ENCODE results near the gene GAL3ST3. TPM values are rescaled to one million over a fixed set of nuclear protein-coding genes. Genes with fewer than 3 reads are reported as not detected.
"Not testable (repeated sequence)": the region's sequence is repeated elsewhere in the genome, so short reads cannot be mapped to it uniquely, and the experiment has no call there.

Gene GAL3ST3
- total RNA-seq, 1 donor from 2014 or later, result 1.8 TPM

DNA sequence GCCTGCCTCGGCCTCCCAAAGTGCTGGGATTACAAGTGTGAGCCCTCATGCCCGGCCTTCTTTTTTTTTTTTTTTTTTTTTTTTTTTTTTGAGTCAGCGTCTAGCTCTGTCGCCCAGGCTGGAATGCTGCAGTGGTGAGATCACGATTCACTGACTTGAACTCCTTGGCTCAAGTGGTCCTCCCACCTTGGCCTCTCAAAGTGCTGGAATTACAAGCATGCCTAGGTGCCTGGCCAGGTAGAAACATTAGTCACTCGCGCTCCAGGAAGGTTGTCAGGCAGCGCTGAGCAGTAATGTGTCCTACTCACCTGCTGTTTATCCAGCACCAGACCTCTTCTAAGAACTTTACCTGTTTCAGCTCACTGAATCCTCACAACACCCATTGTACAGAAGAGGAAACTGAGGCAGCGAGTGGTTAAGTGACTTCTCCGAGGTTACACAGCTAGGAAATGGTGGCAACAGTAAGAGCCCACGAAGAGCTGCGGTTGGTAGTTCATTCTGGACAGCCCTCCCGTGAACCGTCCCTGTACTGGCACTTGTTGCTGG lies 37.6 kb downstream of the GAL3ST3 start:
- no peak for DNase-seq (ENCODE audit: low spot score)
- H3K27ac Mint-ChIP-seq (ENCODE audit: unreplicated experiment), result no peak overlapping the region
- H3K4me1 Mint-ChIP-seq (ENCODE audit: low read depth), result peaks cover 49% of the 10 kb centered on the region
- no peaks in the 10 kb centered on the region for H3K9me3 Mint-ChIP-seq (ENCODE audit: low read depth)
- TF ChIP-seq, protein P1, sequence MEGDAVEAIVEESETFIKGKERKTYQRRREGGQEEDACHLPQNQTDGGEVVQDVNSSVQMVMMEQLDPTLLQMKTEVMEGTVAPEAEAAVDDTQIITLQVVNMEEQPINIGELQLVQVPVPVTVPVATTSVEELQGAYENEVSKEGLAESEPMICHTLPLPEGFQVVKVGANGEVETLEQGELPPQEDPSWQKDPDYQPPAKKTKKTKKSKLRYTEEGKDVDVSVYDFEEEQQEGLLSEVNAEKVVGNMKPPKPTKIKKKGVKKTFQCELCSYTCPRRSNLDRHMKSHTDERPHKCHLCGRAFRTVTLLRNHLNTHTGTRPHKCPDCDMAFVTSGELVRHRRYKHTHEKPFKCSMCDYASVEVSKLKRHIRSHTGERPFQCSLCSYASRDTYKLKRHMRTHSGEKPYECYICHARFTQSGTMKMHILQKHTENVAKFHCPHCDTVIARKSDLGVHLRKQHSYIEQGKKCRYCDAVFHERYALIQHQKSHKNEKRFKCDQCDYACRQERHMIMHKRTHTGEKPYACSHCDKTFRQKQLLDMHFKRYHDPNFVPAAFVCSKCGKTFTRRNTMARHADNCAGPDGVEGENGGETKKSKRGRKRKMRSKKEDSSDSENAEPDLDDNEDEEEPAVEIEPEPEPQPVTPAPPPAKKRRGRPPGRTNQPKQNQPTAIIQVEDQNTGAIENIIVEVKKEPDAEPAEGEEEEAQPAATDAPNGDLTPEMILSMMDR (IDR thresholded peaks at IDR 0.05), result no peak
- H3K4me3 Mint-ChIP-seq (ENCODE audit: unreplicated experiment), result no peak overlapping the region
- no peaks in the 10 kb centered on the region for H3K36me3 Mint-ChIP-seq (ENCODE audit: low read depth)
- no peaks in the 10 kb centered on the region for H3K27me3 Mint-ChIP-seq (ENCODE audit: low read depth)

DNA sequence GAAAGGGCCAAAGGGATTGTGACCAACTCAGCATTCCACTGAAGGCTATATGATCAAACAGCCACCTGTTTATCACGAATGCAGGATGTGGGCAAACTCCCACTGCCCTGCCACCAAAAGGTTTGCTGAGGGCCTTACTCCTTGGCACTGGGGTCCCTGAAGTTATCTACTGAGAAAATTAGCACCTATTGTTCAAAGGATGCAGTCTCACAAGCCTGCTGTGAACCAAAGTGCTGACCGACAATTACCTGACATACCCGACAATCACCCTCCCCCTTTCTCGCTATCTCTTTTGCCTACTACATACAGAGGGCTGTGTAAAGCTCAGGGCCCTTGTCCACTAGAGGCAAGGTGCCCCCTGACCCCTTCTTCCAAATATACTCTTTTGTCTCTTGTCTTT lies 38.9 kb downstream of the GAL3ST3 start:
- not testable (repeated sequence) for DNase-seq (ENCODE audit: low spot score); H3K36me3 Mint-ChIP-seq (ENCODE audit: low read depth); H3K27ac Mint-ChIP-seq (ENCODE audit: unreplicated experiment); H3K4me3 Mint-ChIP-seq (ENCODE audit: unreplicated experiment); H3K9me3 Mint-ChIP-seq (ENCODE audit: low read depth); H3K27me3 Mint-ChIP-seq (ENCODE audit: low read depth)
- H3K4me1 Mint-ChIP-seq (ENCODE audit: low read depth), result peaks cover 36% of the 10 kb centered on the region

DNA sequence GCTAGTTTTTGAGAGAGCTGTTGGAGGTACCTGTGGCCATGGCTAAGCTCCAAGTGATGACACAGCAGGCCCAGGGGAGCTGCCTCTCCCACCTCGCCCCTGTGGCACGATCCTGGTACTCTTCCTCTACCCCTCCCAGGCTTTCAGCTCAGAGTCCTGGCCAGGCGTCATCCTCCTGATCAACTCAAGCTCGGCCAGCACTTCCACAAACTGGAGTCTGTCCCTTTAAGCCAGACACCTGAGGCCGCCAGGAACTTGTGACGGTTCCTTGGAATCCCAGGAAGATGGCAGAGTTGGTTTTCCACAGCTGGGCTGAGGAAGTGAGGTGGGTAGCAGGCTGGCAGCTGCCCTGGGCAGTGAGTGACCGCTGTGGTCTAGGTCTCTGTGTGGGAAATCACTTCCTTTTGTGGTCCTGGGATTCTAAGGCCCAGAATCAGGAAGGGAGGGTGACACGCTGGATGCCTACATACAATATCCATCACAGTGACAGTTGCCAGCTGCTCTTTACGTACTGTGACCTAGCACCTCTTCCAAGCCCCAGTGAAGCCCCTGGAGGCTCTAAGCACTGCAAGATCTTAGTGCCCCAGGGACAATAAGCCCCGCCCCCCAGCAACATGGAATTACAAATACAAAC lies 40.4 kb downstream of the GAL3ST3 start:
- Mint-ChIP-seq H3K27me3 (ENCODE audit: low read depth) (no peaks in the 10 kb centered on the region), H3K4me1 (ENCODE audit: low read depth) (peaks cover 25% of the 10 kb centered on the region), H3K9me3 (ENCODE audit: low read depth) (no peaks in the 10 kb centered on the region), H3K27ac (ENCODE audit: unreplicated experiment) (peak overlapping the region; percentile 71), H3K4me3 (ENCODE audit: unreplicated experiment) (no peak overlapping the region), H3K36me3 (ENCODE audit: low read depth) (peaks cover 4% of the 10 kb centered on the region)
- TF ChIP-seq, protein P1 (IDR thresholded peaks at IDR 0.05), result no peak
- DNase-seq (ENCODE audit: low spot score), result no peak

DNA sequence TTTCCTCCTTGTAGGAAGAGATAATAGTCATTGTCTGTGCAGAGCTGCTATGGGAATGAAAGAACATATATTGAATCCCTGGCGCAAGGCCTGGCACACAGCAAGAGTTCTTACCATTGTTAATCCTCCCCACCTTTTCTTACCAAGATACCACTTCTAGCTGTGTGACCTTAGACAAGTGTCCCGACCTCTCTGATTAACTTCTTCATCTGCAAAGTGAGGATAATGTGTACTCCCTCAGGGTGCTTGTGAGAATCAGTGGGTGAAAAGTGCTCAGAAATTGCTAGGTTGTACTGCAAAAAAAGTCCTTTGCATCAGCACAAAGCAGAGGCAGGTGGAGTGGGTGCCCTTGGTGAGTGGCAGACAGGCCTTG lies 40.9 kb downstream of the GAL3ST3 start:
- no peak for DNase-seq (ENCODE audit: low spot score)
- Mint-ChIP-seq H3K4me1 (ENCODE audit: low read depth) (peaks cover 25% of the 10 kb centered on the region), H3K27me3 (ENCODE audit: low read depth) (no peaks in the 10 kb centered on the region), H3K9me3 (ENCODE audit: low read depth) (no peaks in the 10 kb centered on the region), H3K36me3 (ENCODE audit: low read depth) (peaks cover 4% of the 10 kb centered on the region), H3K4me3 (ENCODE audit: unreplicated experiment) (no peak overlapping the region), H3K27ac (ENCODE audit: unreplicated experiment) (no peak overlapping the region)
- TF ChIP-seq, protein P1 (IDR thresholded peaks at IDR 0.05), result no peak

DNA sequence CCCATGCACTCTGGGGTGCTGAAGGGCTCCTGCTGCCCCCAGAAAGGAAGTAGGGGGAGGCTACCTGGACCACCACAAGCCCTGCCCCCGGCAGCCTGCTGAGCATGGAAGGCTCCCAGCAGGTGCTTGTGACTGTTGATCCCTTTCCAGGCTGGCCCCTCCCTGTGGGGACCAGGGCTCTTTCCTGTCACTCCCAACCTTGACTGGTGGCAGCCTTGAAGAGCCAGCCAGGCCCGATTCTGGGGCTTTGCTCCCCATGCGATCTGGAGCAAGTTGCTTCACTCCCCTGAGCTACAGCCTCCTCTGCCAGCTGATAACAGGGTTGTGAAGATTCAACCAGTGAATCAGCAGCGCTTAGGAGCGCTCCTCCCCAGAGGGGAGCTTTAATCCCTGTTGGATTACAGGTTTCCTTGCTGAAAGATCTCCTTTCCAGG lies 41.7 kb downstream of the GAL3ST3 start:
- no peak for DNase-seq (ENCODE audit: low spot score)
- TF ChIP-seq, protein P1 (IDR thresholded peaks at IDR 0.05), result no peak
- peaks cover 24% of the 10 kb centered on the region for H3K4me1 Mint-ChIP-seq (ENCODE audit: low read depth)
- no peaks in the 10 kb centered on the region for H3K27me3 Mint-ChIP-seq (ENCODE audit: low read depth)
- no peak overlapping the region for H3K4me3 Mint-ChIP-seq (ENCODE audit: unreplicated experiment)
- H3K36me3 Mint-ChIP-seq (ENCODE audit: low read depth), result peaks cover 4% of the 10 kb centered on the region
- no peak overlapping the region for H3K27ac Mint-ChIP-seq (ENCODE audit: unreplicated experiment)
- no peaks in the 10 kb centered on the region for H3K9me3 Mint-ChIP-seq (ENCODE audit: low read depth)

DNA sequence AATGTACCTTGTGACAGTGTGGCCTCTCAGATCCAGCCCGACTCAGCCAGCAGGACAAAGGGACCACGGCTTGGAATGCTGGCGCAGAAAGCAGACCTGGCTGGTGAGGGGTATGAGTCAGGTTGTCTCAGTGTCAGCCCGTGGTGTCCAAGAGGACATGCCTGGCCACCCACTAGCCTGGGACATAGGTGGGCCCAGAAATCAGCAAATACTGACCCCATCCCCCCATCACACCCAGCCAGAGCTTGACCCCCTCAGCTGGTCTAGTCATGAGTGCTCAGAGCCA lies 42.1 kb downstream of the GAL3ST3 start:
- Mint-ChIP-seq H3K4me1 (ENCODE audit: low read depth) (peaks cover 24% of the 10 kb centered on the region), H3K4me3 (ENCODE audit: unreplicated experiment) (no peak overlapping the region), H3K27me3 (ENCODE audit: low read depth) (no peaks in the 10 kb centered on the region), H3K9me3 (ENCODE audit: low read depth) (no peaks in the 10 kb centered on the region), H3K36me3 (ENCODE audit: low read depth) (peaks cover 4% of the 10 kb centered on the region), H3K27ac (ENCODE audit: unreplicated experiment) (no peak overlapping the region)
- no peak for DNase-seq (ENCODE audit: low spot score)
- TF ChIP-seq, protein P1 (IDR thresholded peaks at IDR 0.05), result no peak

All from chondrocyte (in vitro differentiated cells).